ENCODE data around the gene RAI14.

DNA sequence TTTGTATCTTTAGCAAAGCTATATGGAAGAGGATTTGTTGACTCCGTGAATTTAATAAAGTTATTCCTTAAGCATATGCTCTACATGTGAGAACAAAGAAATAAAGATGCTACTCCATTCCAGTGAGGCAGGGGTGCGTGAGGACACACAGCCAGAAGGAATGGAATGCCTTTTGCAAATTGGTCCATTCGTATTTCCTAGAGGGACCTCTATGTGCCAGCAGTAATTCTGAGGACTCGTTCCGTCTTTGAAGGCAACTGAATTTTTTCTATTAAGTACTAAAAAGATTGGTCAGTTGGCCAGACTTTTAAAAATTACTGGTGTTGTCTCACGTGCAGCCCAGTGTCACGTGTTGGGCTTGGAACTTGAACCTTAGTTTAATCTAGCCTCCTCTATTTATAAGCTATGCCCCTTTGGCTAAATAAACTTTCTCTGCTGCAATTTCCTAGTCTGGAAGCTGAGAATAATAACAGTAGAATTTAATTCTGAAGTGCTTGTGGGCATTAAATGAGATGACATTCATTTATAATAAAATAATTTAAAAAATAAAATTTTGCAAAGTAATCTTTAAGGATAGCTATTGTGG is 13.9 kb downstream of the RAI14 start:
- TF ChIP-seq, protein P1, sequence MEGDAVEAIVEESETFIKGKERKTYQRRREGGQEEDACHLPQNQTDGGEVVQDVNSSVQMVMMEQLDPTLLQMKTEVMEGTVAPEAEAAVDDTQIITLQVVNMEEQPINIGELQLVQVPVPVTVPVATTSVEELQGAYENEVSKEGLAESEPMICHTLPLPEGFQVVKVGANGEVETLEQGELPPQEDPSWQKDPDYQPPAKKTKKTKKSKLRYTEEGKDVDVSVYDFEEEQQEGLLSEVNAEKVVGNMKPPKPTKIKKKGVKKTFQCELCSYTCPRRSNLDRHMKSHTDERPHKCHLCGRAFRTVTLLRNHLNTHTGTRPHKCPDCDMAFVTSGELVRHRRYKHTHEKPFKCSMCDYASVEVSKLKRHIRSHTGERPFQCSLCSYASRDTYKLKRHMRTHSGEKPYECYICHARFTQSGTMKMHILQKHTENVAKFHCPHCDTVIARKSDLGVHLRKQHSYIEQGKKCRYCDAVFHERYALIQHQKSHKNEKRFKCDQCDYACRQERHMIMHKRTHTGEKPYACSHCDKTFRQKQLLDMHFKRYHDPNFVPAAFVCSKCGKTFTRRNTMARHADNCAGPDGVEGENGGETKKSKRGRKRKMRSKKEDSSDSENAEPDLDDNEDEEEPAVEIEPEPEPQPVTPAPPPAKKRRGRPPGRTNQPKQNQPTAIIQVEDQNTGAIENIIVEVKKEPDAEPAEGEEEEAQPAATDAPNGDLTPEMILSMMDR (IDR thresholded peaks at IDR 0.05), result no peak
- no peak for TF ChIP-seq POLR2A (IDR thresholded peaks at IDR 0.05)

Measured in right lobe of liver (tissue), 4 donors.